Epithelial cell of proximal tubule (primary cell): ENCODE results near the gene NEK3. TPM values are rescaled to one million over a fixed set of nuclear protein-coding genes. Genes with fewer than 3 reads are reported as not detected.
A peak's percentile ranks its signal among the peaks of the same experiment; 100 is the strongest.

ENCODE experiments used
- DNase-seq: peaks from one replicate; pipeline ENCODE4 v3.0.0-alpha.2; 2011; ENCODE audit warnings: low read depth
- H3K4me3 ChIP-seq: 2 replicates; pipeline ENCODE4 v1.5.1; 2011; ENCODE audit warnings: low read depth, mild to moderate bottlenecking, low read length
- total RNA-seq: library from RNA; depleted of rRNA; stranded (reverse); fragments of >200 nt; gene quantifications from 2 replicates; pipeline ENCODE4 v1.2.3, GENCODE V29; 2015
- TF ChIP-seq, protein P1 (sequence below): conservative IDR thresholded peaks from 2 replicates; pipeline ENCODE4 v1.5.1; 2012; ENCODE audit warnings: low read depth, mild to moderate bottlenecking, low read length

NEK3 gene
- total RNA-seq, 1 donor from 2014 or later: 22.4 TPM

DNA sequence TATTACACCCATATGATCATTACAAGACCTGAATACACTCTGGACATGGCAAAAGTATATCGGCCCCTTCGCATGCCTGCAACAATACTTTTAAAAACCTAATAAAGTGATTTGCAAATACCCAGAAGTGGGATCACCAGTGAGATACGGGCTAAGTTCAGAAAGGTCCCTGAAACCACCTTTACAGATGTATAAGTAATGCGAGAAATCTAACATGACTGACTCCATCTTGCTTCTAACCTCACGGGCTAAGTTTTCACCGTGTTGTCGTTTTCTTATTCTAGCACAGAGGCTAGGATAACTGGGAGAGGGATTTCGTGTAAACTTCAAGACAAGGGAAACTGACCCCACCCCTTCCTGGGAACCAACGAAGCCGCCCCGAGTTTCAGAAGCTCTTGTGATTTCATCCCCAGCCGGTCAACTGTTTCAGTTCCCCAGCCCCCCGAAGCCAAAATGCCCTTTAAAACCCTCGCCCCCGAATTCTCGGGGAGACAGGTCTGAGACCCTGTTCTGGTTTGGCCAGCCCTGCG, 703 bp downstream of the NEK3 start:
- H3K4me3 ChIP-seq: peak overlapping the region; percentile 81
- TF ChIP-seq, protein P1, sequence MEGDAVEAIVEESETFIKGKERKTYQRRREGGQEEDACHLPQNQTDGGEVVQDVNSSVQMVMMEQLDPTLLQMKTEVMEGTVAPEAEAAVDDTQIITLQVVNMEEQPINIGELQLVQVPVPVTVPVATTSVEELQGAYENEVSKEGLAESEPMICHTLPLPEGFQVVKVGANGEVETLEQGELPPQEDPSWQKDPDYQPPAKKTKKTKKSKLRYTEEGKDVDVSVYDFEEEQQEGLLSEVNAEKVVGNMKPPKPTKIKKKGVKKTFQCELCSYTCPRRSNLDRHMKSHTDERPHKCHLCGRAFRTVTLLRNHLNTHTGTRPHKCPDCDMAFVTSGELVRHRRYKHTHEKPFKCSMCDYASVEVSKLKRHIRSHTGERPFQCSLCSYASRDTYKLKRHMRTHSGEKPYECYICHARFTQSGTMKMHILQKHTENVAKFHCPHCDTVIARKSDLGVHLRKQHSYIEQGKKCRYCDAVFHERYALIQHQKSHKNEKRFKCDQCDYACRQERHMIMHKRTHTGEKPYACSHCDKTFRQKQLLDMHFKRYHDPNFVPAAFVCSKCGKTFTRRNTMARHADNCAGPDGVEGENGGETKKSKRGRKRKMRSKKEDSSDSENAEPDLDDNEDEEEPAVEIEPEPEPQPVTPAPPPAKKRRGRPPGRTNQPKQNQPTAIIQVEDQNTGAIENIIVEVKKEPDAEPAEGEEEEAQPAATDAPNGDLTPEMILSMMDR: no peak
- no peak for DNase-seq

DNA sequence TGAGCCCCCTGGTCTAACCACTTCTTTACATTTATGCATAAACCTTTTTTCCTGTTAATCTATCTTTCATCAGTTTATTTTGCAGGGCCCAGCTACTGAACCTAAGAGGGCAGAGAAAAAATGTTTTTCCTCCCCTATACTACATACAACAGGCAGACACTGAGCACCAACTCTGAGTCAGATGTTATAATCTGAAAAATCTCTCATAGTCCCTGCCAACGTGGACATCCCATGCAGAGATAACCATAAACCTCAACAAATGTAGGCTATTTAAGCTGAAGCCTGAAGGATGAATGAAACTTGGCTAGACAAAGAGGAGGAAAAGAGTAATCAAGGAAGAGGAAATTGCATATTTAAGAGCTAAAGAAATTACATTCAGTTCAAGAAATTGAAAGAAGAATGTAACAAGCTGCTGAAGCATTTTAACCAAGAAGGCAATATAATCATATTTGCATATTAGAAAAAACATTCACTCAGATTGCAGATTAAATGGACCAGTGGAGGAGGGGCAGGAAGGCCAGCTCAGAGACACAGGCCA, 2.6 kb downstream of the NEK3 start:
- TF ChIP-seq, protein P1: no peak
- no peak for DNase-seq
- H3K4me3 ChIP-seq: no peak overlapping the region

DNA sequence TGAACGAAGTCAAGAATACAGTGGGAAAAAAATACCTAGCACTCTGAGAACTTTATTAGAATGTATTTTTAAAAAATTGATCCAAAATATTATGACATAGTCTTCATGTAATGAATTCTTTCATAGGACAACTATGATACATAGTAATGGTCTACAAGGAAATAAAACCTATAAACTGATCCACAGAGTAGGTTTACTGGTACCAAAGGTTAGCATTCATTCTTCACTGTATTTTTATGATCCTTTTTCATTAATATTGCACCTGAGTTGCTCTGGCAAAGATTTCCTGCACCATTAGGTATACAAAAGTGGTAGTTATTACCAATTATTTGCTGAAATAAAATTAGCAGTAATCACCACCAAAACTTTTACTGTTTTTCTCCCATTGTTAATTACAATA, 4.2 kb downstream of the NEK3 start:
- DNase-seq: no peak
- TF ChIP-seq, protein P1: no peak
- no peak overlapping the region for H3K4me3 ChIP-seq

DNA sequence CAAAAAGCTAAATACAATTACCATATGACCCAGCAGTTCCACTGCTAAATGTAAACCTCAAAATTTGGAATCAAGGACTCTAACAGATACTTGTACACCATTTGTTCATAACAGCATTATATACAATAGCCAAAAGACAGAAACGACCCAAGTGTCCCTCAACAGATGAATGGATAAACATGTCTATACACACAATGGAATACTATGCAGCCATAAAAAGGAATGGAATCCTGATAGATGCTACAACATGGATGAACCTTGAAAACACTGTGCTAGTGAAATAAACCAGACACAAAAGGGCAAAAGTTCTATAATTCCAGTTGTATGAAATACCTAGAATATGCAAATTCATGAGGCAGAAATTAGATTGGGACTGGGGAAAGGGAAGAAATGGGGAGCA, 12.2 kb downstream of the NEK3 start:
- DNase-seq: no peak
- TF ChIP-seq, protein P1: no peak
- no peak overlapping the region for H3K4me3 ChIP-seq

DNA sequence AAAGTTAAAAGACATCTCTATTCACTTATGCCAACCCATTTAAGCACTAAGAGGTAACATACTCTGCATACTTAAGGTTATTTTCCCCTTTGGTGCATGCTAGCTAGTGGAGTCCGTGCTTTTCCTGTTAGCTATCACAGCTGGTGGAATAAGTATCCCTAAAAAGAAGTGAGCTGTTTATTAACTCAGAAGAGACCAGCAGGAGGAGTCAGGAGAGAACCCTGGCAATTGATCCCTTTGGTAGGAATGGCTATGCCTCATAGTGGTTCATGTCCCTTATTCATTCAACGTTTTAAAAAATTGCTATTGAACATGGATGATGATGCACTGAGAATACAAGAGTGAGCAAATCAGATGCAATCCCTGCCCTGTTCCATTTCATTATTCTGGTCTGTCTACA, 18.1 kb downstream of the NEK3 start:
- no peak overlapping the region for H3K4me3 ChIP-seq
- TF ChIP-seq, protein P1: peak; percentile 32
- DNase-seq: no peak

DNA sequence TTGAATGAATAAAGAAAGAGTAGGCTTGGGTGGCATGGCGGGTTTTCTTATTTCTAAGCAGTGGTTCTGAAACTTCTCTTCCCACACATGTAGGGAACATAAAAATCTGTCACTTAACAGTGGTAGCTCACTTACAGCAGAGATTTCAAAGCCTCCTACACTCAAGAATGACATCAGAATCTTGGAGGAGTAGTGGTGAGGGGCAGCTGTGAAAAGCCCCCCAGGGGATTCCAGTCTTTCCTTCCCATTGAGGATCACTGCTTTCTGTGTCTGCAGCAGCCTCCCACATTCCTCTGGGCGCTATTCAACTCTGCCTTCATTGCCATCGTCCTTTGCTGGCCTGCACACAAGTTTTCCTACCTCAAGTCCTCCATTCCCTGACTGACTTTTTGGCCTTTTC, 21.9 kb downstream of the NEK3 start:
- TF ChIP-seq, protein P1: no peak
- no peak overlapping the region for H3K4me3 ChIP-seq
- DNase-seq: no peak

DNA sequence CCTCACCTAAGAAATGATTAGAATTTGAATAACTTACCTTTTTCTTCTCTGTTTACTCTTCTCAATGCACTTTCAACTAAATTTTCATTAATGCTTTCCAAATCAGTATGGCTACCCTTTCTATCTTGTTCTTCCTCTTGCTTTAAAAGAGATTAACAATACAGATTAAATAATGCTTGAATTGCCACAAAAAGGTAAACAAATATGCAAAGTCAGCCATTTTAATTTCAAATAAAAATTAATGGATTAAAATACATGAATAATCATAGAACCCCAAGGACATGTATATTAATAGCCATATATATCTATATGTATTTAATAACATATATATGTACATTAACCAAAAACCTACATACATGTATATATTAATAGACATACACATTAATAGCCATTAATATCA, 22.6 kb downstream of the NEK3 start:
- DNase-seq: no peak
- H3K4me3 ChIP-seq: no peak overlapping the region
- TF ChIP-seq, protein P1: no peak
